ENCODE data around the gene MINDY4B. TPM values are rescaled to one million over a fixed set of nuclear protein-coding genes. Genes with fewer than 3 reads are reported as not detected.

Gene MINDY4B
- total RNA-seq, 4 donors from 2014 or later: not detected

DNA sequence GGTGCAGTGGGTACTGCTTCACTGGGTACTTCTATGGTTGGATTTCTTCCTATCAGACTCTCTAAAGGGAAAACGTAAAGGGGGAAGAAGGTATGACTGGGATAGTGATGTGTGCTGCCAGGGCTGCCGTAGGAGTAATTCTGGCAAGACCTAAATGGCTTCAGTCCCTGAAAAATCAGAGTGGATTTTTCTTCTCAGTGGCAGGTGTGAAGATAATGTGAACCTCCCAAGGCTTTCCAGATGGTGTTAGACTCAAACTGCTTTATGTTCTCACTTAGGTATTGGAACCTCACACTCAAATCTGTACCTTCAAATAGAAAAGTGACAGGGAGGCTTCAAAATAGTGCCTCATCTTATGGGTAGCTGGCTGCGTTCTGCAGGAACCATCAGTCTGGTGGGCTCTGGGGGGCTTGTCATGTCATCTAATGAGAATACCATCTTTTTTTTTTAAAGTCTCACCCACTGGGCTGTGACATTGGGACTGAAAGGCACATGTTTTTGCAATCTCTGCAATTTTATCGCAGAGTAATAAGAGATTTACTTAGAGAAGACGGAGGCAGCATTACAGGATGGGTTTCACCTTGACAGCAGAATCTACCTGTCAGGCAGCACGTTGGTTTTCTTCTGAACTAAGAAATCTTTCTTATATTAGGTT lies 28.5 kb downstream of the MINDY4B start:
- no peak for TF ChIP-seq POLR2A (IDR thresholded peaks at IDR 0.05)
- TF ChIP-seq, protein P1, sequence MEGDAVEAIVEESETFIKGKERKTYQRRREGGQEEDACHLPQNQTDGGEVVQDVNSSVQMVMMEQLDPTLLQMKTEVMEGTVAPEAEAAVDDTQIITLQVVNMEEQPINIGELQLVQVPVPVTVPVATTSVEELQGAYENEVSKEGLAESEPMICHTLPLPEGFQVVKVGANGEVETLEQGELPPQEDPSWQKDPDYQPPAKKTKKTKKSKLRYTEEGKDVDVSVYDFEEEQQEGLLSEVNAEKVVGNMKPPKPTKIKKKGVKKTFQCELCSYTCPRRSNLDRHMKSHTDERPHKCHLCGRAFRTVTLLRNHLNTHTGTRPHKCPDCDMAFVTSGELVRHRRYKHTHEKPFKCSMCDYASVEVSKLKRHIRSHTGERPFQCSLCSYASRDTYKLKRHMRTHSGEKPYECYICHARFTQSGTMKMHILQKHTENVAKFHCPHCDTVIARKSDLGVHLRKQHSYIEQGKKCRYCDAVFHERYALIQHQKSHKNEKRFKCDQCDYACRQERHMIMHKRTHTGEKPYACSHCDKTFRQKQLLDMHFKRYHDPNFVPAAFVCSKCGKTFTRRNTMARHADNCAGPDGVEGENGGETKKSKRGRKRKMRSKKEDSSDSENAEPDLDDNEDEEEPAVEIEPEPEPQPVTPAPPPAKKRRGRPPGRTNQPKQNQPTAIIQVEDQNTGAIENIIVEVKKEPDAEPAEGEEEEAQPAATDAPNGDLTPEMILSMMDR (IDR thresholded peaks at IDR 0.05): no peak
- Histone ChIP-seq H3K36me3 (no peaks in the 10 kb centered on the region), H3K4me1 (no peaks in the 10 kb centered on the region), H3K27me3 (no peaks in the 10 kb centered on the region), H3K27ac (no peak overlapping the region), H3K9me3 (no peaks in the 10 kb centered on the region), H3K4me3 (no peak overlapping the region)
- DNase-seq: no peak

DNA sequence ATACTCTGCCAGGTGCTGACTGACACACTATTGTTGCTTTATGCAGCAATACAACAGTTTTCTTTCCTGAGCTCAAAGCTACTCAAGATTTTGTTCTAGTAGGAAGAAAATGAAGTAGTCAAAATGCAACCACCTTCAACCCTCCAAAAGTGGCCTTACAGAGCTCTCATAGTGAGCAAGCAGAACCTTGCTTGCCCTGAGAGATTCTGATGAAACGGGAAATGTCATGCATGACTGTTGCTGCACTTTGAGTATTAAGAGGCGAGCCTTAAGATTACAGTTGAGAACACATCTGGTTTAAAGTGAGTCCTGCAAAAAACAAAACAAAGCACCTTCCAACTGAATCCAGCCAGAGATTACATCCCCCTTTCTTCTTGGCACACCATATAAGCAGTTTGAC lies 29.7 kb downstream of the MINDY4B start:
- Histone ChIP-seq H3K9me3 (no peaks in the 10 kb centered on the region), H3K27ac (no peak overlapping the region), H3K4me1 (no peaks in the 10 kb centered on the region), H3K4me3 (no peak overlapping the region), H3K27me3 (no peaks in the 10 kb centered on the region), H3K36me3 (no peaks in the 10 kb centered on the region)
- no peak for DNase-seq
- no peak for TF ChIP-seq POLR2A (IDR thresholded peaks at IDR 0.05)
- TF ChIP-seq, protein P1 (IDR thresholded peaks at IDR 0.05): no peak

DNA sequence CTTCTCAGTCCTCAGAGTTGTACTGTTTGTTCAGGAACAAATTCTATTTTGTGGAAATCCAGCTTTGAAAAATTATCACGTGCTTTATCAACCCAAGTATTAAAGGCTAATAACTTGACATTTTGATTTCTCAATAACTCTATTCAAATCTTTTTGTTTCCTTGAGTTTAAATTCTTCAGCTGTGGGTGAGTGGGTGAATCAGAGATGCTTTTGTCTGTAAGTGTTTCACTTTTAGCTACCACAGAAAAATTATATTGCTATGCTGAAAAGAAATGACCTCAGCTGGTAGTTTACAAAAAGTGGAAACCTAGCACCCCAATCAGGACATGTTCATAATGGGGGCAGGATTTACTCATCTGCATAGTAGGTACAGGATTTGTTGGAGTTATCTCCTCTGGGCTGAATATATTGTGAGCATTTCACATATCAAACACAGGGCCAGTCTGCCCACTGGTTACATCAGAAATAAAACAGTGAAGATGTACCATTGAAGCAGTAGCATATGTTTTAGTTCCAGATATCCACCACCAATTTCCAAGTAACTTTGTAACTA lies 30.5 kb downstream of the MINDY4B start:
- no peaks in the 10 kb centered on the region for H3K9me3 ChIP-seq
- H3K36me3 ChIP-seq: no peaks in the 10 kb centered on the region
- H3K27ac ChIP-seq: no peak overlapping the region
- no peaks in the 10 kb centered on the region for H3K27me3 ChIP-seq
- no peak overlapping the region for H3K4me3 ChIP-seq
- H3K4me1 ChIP-seq: no peaks in the 10 kb centered on the region
- no peak for DNase-seq
- TF ChIP-seq, protein P1 (IDR thresholded peaks at IDR 0.05): no peak
- TF ChIP-seq POLR2A (IDR thresholded peaks at IDR 0.05): no peak

DNA sequence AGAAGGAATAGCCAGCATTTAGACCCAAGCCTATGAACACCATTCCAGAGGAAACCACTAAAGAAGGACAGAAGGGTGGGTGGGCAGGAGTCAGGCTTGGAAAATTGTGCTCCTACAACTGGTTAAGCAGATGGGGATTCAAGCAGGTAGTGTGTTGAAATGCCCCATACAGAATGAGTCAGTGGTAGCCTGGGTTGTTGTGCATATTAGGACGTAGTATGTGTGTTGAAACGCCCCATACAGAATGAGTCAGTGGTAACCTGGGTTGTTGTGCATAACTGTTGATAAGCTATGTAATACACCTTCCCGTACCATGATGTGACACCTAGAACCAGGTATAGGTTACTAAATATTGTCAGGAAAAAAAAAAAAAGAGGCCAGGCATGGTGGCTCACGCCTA lies 34.0 kb downstream of the MINDY4B start:
- H3K27ac ChIP-seq: no peak overlapping the region
- TF ChIP-seq POLR2A (IDR thresholded peaks at IDR 0.05): no peak
- TF ChIP-seq, protein P1 (IDR thresholded peaks at IDR 0.05): no peak
- H3K36me3 ChIP-seq: no peaks in the 10 kb centered on the region
- H3K4me3 ChIP-seq: no peak overlapping the region
- no peaks in the 10 kb centered on the region for H3K27me3 ChIP-seq
- H3K9me3 ChIP-seq: no peaks in the 10 kb centered on the region
- no peak for DNase-seq
- no peaks in the 10 kb centered on the region for H3K4me1 ChIP-seq

DNA sequence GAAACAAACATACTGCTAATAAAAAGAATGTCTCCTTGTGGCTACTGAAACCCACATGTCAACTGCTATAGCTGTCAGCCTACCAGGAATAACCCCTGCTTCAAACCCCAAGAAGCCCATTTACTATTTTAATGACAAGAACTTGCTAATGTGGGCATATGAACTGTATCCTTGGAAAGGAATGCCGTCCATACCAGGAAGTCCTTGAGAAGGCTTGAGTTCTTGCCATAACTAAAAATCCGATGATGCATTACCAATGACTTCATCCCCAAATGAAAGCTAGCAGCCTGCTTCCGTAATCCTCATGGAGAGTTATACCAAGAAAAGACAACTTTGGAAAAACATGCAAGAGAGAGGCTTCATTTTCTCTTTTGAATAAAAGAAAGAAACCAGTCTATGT lies 34.8 kb downstream of the MINDY4B start:
- TF ChIP-seq, protein P1 (IDR thresholded peaks at IDR 0.05): no peak
- TF ChIP-seq POLR2A (IDR thresholded peaks at IDR 0.05): no peak
- no peak for DNase-seq
- no peaks in the 10 kb centered on the region for H3K36me3 ChIP-seq
- no peak overlapping the region for H3K4me3 ChIP-seq
- H3K27me3 ChIP-seq: no peaks in the 10 kb centered on the region
- H3K9me3 ChIP-seq: no peaks in the 10 kb centered on the region
- no peak overlapping the region for H3K27ac ChIP-seq
- no peaks in the 10 kb centered on the region for H3K4me1 ChIP-seq
